Left lung (tissue), 10 donors: Measurements from ENCODE around the gene AFMID. TPM values are rescaled to one million over a fixed set of nuclear protein-coding genes. Genes with fewer than 3 reads are reported as not detected.

Experiments used
- ATAC-seq: fragments of 200-7000 bp; cut with Tn5 transposase; one replicate; pipeline ENCODE4 v1.9.1; 2020; ENCODE audit warnings: moderate library complexity
- DNase-seq, 4 donors: peaks; one replicate each; pipeline ENCODE4 v3.0.0-alpha.2; 2013 to 2020
- H3K27ac ChIP-seq, 2 donors: fragments of 200-600 bp; sonication (generic) in 1 of 2; one replicate each; pipeline versions ENCODE4 v1.5.0 to v1.8.0; 2020 to 2021
- H3K27me3 ChIP-seq, 2 donors: fragments of 200-600 bp; sonication (generic) in 1 of 2; one replicate each; pipeline versions ENCODE4 v1.5.0 to v1.8.0; 2020 to 2021
- H3K36me3 ChIP-seq, 2 donors: fragments of 200-600 bp; sonication (generic) in 1 of 2; one replicate each; pipeline versions ENCODE4 v1.5.0 to v1.8.0; 2020 to 2021
- H3K4me1 ChIP-seq, 2 donors: fragments of 200-600 bp; one replicate each; pipeline ENCODE4 v1.8.0; 2021
- H3K4me3 ChIP-seq, 2 donors: fragments of 200-600 bp; sonication (generic) in 1 of 2; one replicate each; pipeline versions ENCODE4 v1.5.0 to v1.8.0; 2020 to 2021; ENCODE audit warnings: mild to moderate bottlenecking in 1 of 2
- H3K9me3 ChIP-seq, 2 donors: fragments of 200-600 bp; sonication (generic) in 1 of 2; one replicate each; pipeline versions ENCODE4 v1.5.0 to v1.8.0; 2020 to 2021
- CTCF ChIP-seq, 2 donors: fragments of 200-600 bp; sonication (generic) in 1 of 2; IDR thresholded peaks; one replicate each; pipeline versions ENCODE4 v1.5.0 to v1.8.0; 2021; ENCODE audit warnings: antibody characterized with exemption in 2 of 2
- intact Hi-C, 2 donors: fragments of 100-400 bp; cut with DNase I; formaldehyde crosslinking; loops; one replicate each; pipeline versions ENCODE4 v1.11.2 to v1.14.2; 2022
- polyA plus RNA-seq, 6 donors: library from polyadenylated mRNA; unstranded; fragments of 120-200 nt; gene quantifications; one replicate each; pipeline ENCODE4 v1.2.1, GENCODE V29; 2013; ENCODE audit not compliant: insufficient read length in 6 of 6
- total RNA-seq, 2 donors: library from RNA; stranded (reverse); fragmentation: NEBNext Ultra II Directional; extraction: Animal tissue kit (Norgen Biotek cat#: 25700); gene quantifications; one replicate each; pipeline ENCODE4 v1.2.1, GENCODE V29; 2021
- donor health status: DM: no; HTN: yes; CAD: no.
- donor health status: DM: no; HTN: no; CAD: no.

Gene AFMID
- total and polyA plus RNA-seq, 8 donors = 31.3 to 58.9 (median 50.9) TPM

GRCh38 chr17:78205124-78205775 is 18.1 kb downstream of the AFMID start:
- Histone ChIP-seq H3K9me3 (no peaks in the 10 kb centered on the region), H3K4me1 (peaks cover 0 to 15% of the 10 kb centered on the region in 2 donors), H3K27me3 (no peaks in the 10 kb centered on the region), H3K4me3 (no peak overlapping the region), H3K27ac (no peak overlapping the region), H3K36me3 (peaks cover 0 to 22% of the 10 kb centered on the region in 2 donors)
- intact Hi-C loops = no loop called here
- ATAC-seq = no peak
- TF ChIP-seq CTCF (IDR thresholded peaks at IDR 0.05) = no peak
- DNase-seq = no peak

GRCh38 chr17:78206298-78206697 is 19.1 kb downstream of the AFMID start:
- no peak for ATAC-seq
- no peaks in the 10 kb centered on the region for H3K27me3 ChIP-seq
- intact Hi-C loops = no loop called here

DNA sequence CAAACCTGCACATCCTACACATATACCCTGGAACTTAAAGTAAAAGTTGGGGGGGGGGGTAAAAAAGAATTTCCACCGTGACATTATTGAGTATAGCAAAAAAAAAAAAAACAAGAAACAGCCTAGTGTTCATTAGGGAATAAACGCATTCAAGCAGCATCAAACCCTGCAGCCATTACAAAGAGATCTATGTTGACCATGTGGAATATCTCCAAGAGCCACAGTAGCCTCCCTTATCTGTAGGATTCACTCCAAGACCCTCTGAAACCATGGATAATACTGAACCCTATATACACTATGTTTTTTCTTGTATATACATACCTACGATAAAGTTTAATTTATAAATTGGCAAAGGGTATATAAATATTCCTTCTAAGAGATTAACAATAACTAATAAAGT is 21.3 kb downstream of the AFMID start:
- ATAC-seq (no peak), DNase-seq (no peak)
- no peaks in the 10 kb centered on the region for H3K9me3 ChIP-seq
- H3K4me3 ChIP-seq = no peak overlapping the region
- no peak for TF ChIP-seq CTCF (IDR thresholded peaks at IDR 0.05)
- H3K27me3 ChIP-seq = no peaks in the 10 kb centered on the region
- peaks cover 0 to 9% of the 10 kb centered on the region in 2 donors for H3K4me1 ChIP-seq
- H3K27ac ChIP-seq = no peak overlapping the region
- intact Hi-C loops = no loop called here
- H3K36me3 ChIP-seq = peaks cover 0 to 19% of the 10 kb centered on the region in 2 donors

More at GRCh38 chr17:78206298-78206697, 19.1 kb downstream of the AFMID start:
- H3K4me1 ChIP-seq = peaks cover 0 to 15% of the 10 kb centered on the region in 2 donors
- no peaks in the 10 kb centered on the region for H3K9me3 ChIP-seq
- DNase-seq = no peak
- TF ChIP-seq CTCF (IDR thresholded peaks at IDR 0.05) = no peak
- H3K4me3 ChIP-seq = no peak overlapping the region
- H3K36me3 ChIP-seq = peaks cover 0 to 22% of the 10 kb centered on the region in 2 donors
- H3K27ac ChIP-seq = peak overlapping the region in 1 of 2 donors; percentile 13

GRCh38 chr17:78210111-78210510 is 22.9 kb downstream of the AFMID start:
- intact Hi-C loops = no loop called here
- TF ChIP-seq CTCF (IDR thresholded peaks at IDR 0.05) = no peak

DNA sequence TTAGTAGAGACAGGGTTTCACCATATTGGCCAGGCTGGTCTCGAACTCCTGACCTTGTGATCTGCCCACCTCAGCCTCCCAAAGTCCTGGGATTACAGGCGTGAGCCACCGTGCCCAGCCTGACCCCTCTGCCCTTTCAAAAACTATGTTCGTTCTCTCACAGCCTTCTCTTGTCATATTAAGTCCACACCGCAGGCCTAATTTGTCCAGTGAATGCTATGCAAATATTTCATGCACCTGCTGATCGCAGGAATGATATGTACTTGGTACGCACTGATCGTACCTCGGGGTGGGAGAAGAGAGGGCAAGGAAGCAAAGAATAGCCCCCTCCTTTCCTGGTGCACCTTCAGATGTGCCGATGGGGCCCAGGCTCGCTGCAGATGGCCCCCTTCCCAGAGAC is 23.9 kb downstream of the AFMID start:
- no peaks in the 10 kb centered on the region for H3K9me3 ChIP-seq
- H3K27ac ChIP-seq = no peak overlapping the region
- DNase-seq (no peak), ATAC-seq (no peak)
- H3K4me3 ChIP-seq = no peak overlapping the region
- no peaks in the 10 kb centered on the region for H3K27me3 ChIP-seq
- H3K36me3 ChIP-seq = no peaks in the 10 kb centered on the region
- intact Hi-C loops = no loop called here
- TF ChIP-seq CTCF (IDR thresholded peaks at IDR 0.05) = no peak
- H3K4me1 ChIP-seq = peaks cover 4 to 28% of the 10 kb centered on the region in 2 donors

More at GRCh38 chr17:78210111-78210510, 22.9 kb downstream of the AFMID start:
- H3K27me3 ChIP-seq = no peaks in the 10 kb centered on the region
- H3K27ac ChIP-seq = no peak overlapping the region
- DNase-seq (no peak), ATAC-seq (no peak)
- peaks cover 0 to 5% of the 10 kb centered on the region in 2 donors for H3K36me3 ChIP-seq
- H3K9me3 ChIP-seq = no peaks in the 10 kb centered on the region
- H3K4me1 ChIP-seq = peaks cover 4 to 25% of the 10 kb centered on the region in 2 donors
- H3K4me3 ChIP-seq = no peak overlapping the region
